Stimulated activated effector memory CD8-positive, alpha-beta T cell treated with anti-CD3 and anti-CD28 coated beads, Interleukin-12 subunit alpha, Interleukin-12 subunit beta, amount 100 ng/mL, for 72 hours (primary cell): ENCODE data around the gene TRIO.

Experiments
- ATAC-seq: fragments of 150-1000 bp; cut with Tn5 transposase; 2 replicates; pipeline ENCODE4 v1.10.0; 2021
- DNase-seq, 2 donors: peaks; one replicate each; pipeline ENCODE4 v3.0.0; 2021 to 2022; ENCODE audit warnings: low spot score in 2 of 2
- H3K27ac Mint-ChIP-seq: one replicate; pipeline ENCODE4 v1.8.0; 2022; ENCODE audit warnings: mild to moderate bottlenecking, mixed read lengths
- H3K36me3 Mint-ChIP-seq: one replicate; pipeline ENCODE4 v1.8.0; 2022; ENCODE audit warnings: mild to moderate bottlenecking, mixed read lengths
- H3K4me1 Mint-ChIP-seq: one replicate; pipeline ENCODE4 v1.8.0; 2022; ENCODE audit warnings: mixed read lengths
- H3K4me3 Mint-ChIP-seq: one replicate; pipeline ENCODE4 v1.8.0; 2022; ENCODE audit warnings: mild to moderate bottlenecking, mixed read lengths
- H3K9me3 Mint-ChIP-seq: one replicate; pipeline ENCODE4 v1.8.0; 2022; ENCODE audit warnings: mixed read lengths

Gene TRIO

DNA sequence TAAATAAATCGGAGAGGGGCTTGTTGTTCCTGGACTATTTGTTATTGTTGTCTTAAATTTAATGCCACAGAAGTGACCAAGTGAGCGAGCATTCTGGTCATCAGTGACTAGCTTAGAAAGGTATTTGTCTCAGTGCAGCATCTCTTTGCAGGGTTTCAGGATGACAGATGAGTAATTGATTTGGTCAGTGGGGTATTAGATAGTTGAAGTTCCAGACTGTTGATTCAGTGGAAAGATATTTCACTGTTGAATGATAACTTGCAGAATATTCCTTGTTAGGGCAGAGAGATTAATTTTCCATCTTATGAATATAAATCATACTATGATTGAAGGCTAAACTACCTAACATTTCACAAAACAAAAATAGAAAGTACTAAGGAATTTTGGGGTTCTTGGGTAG, 122.4 kb downstream of the TRIO start:
- H3K4me3 Mint-ChIP-seq = no peak overlapping the region
- no peak for DNase-seq
- peaks cover 12% of the 10 kb centered on the region for H3K4me1 Mint-ChIP-seq
- no peaks in the 10 kb centered on the region for H3K36me3 Mint-ChIP-seq
- H3K27ac Mint-ChIP-seq = no peak overlapping the region
- no peak for ATAC-seq
- no peaks in the 10 kb centered on the region for H3K9me3 Mint-ChIP-seq

DNA sequence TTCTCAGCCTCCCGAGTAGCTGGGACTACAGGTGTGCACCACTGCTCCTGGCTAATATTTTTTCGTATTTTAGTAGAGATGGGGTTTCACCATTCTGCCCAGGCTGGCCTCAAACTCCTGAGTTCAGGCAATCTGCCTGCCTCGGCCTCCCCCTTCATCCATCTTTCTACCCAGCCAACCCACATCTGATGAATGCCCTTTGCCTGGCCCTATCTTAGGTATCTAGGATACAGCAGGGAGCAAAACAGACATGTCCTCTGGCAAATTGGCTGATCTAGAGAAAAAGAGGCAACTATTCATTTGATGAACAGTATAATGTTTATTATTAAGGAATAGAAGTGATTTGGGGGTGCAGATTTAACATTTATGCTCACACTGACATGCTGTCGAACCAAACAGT, 123.0 kb downstream of the TRIO start:
- DNase-seq = no peak
- no peak for ATAC-seq
- no peaks in the 10 kb centered on the region for H3K36me3 Mint-ChIP-seq
- H3K4me3 Mint-ChIP-seq = no peak overlapping the region
- H3K27ac Mint-ChIP-seq = no peak overlapping the region
- H3K4me1 Mint-ChIP-seq = peaks cover 12% of the 10 kb centered on the region
- no peaks in the 10 kb centered on the region for H3K9me3 Mint-ChIP-seq

DNA sequence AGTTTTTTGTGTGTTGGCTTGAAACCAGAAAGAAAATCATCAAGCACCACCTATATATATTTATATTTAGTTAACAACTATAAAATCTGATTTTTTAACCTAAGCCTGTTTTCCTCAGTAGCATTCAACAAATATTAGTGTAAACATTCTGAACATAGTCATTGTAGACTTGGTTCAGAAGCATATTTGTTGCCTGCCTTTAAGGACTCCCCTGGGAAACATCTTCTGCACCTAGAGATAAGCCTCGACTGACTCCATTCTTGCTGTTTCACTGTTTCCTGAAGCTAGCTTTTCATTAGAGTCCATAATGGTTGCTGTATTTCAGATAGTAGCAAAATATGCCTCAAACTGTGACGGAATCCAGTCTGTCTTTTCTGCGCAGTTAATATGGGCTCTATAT, 123.5 kb downstream of the TRIO start:
- DNase-seq = no peak
- no peak overlapping the region for H3K27ac Mint-ChIP-seq
- H3K4me1 Mint-ChIP-seq = peaks cover 12% of the 10 kb centered on the region

DNA sequence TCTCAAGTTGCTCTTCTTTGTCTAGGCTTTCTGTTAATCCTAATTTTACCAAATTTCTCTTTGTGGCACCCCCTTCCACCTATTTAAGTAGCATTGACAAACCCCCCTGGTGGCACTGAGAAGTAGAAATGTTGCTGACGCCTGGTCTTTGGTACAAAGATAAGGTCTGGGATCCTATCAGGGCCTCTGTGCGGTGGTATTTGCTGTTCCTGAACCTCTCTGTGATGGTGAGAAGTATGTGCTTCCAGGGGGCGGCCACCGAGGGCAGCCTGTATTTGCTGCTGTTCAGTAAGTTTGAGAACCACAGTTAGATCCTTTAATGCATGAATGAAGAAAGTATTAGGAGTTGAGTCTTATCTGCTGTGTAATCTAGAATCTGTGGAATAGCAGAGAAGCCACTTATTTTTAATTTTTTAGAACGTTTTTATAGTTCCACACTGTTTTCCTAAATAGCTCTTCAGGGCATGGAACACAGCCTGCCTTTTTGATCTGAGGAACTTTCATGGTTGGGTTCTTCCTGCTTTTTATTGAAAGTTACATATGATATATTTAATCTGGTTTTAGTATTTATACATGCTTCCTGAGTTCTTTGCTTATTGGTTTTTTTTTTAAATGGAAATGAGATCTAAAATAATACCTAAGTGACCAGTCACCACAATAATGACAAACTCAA, 124.2 kb downstream of the TRIO start:
- Mint-ChIP-seq H3K36me3 (no peaks in the 10 kb centered on the region), H3K27ac (no peak overlapping the region), H3K9me3 (no peaks in the 10 kb centered on the region), H3K4me3 (no peak overlapping the region), H3K4me1 (peaks cover 12% of the 10 kb centered on the region)
- no peak for ATAC-seq
- DNase-seq = no peak

More for the DNA sequence above, 123.5 kb downstream of the TRIO start:
- Mint-ChIP-seq H3K36me3 (no peaks in the 10 kb centered on the region), H3K9me3 (no peaks in the 10 kb centered on the region), H3K4me3 (no peak overlapping the region)
- no peak for ATAC-seq

DNA sequence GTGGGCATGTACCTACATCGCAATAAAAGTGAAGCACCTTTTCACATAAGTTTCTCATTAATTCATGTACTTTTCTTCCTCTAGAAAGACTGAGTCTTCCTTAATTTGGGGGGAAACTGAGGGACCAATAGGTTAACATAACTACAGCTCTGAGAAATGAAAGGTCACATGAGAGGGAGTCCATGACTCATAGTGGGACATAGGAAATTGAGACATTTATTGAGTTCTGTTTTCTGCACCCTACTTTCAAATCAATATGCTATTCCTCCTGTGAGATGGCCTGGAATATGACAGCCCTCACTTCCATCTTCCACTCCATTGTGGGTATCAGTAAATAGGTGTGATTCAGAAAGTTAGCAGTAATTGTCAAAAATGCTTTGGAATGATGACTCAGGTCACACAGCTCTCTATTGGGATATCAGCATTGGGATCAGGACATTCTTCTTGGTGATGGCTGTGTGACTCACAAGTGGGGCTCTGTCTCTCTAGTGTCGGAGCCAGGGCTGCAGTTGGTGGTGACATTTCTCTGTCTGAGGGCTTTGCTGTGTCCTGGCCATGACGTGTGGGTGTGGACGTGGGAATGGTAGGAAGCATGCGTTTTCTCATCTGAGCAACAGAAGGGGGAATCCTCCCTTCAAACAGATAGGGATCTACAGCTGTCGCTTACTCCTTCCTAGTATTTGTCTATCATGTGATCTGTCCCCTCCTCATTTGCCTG, 125.0 kb downstream of the TRIO start:
- no peak for DNase-seq
- no peak for ATAC-seq
- H3K36me3 Mint-ChIP-seq = no peaks in the 10 kb centered on the region
- peaks cover 12% of the 10 kb centered on the region for H3K4me1 Mint-ChIP-seq
- no peak overlapping the region for H3K27ac Mint-ChIP-seq
- no peaks in the 10 kb centered on the region for H3K9me3 Mint-ChIP-seq
- no peak overlapping the region for H3K4me3 Mint-ChIP-seq

DNA sequence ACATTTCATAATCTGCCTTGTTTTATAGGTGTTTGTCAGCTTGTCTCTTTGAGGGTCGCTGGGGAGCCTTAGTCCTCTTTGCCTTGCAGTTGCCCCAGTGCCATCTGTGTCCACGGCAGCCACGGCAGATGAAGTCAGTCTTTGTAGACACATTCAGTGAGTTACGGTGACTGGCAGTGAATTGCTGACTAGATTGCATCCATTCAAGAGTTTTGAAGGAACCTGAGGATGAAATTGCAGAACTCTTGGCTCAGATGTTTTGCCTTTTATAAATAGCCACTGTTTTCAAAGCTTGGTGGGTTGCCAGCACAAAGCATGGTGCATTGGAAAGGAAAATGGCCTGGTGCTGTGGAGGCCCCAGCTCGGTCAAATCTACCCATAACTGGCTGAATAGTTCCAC, 125.6 kb downstream of the TRIO start:
- ATAC-seq (no peak), DNase-seq (no peak)
- H3K27ac Mint-ChIP-seq = no peak overlapping the region

DNA sequence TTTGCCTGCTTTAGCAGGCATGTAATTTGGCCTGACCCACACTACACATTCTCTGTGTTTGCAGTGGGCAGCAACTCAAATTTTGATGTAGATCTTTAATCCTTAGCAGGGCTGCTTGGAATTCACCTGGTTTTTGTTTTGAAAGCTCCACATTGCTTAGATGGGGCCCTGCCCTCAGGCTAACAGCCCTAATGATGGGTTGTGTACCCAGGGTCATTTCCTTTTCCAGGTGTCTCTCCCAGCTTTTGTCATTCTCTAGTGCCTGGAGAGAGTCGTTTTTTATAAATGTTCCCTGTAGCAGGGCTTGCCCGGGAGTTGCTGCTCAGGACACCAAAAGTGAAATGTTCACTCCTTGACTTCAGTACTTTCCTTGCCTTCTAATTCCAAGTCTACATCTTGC, 126.3 kb downstream of the TRIO start:
- no peak overlapping the region for H3K4me3 Mint-ChIP-seq

More for the DNA sequence above, 125.6 kb downstream of the TRIO start:
- Mint-ChIP-seq H3K4me1 (peaks cover 12% of the 10 kb centered on the region), H3K9me3 (no peaks in the 10 kb centered on the region), H3K36me3 (no peaks in the 10 kb centered on the region), H3K4me3 (no peak overlapping the region)

DNA sequence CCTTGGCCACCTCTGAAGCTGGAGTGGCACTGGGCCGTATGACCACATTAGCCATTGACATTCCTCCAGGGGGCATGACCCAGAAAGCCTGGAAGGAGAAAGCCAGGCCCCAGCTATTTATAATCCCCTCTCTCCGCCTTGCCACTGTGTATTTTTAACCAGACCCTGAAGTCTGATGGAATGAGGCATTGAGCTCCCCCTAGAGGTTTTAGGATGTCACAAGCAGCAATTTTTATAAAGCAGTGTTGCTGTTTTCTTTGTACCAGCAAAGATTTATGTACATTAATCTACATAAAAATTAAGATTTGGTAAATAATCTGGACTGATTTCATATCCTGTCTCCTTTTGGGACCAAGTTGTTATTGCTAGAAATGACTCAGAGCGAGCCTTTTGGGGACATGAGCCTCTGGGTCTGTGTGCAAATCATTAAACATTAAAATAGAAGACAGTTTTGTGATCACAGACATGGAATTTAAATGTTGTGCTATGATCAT, 127.1 kb downstream of the TRIO start:
- DNase-seq (no peak), ATAC-seq (no peak)
- Mint-ChIP-seq H3K4me1 (peaks cover 6% of the 10 kb centered on the region), H3K4me3 (no peak overlapping the region), H3K27ac (no peak overlapping the region), H3K9me3 (no peaks in the 10 kb centered on the region), H3K36me3 (no peaks in the 10 kb centered on the region)

More for the DNA sequence above, 126.3 kb downstream of the TRIO start:
- DNase-seq = no peak
- no peaks in the 10 kb centered on the region for H3K9me3 Mint-ChIP-seq
- H3K36me3 Mint-ChIP-seq = no peaks in the 10 kb centered on the region
- no peak overlapping the region for H3K27ac Mint-ChIP-seq
- ATAC-seq = no peak
- H3K4me1 Mint-ChIP-seq = peaks cover 12% of the 10 kb centered on the region

DNA sequence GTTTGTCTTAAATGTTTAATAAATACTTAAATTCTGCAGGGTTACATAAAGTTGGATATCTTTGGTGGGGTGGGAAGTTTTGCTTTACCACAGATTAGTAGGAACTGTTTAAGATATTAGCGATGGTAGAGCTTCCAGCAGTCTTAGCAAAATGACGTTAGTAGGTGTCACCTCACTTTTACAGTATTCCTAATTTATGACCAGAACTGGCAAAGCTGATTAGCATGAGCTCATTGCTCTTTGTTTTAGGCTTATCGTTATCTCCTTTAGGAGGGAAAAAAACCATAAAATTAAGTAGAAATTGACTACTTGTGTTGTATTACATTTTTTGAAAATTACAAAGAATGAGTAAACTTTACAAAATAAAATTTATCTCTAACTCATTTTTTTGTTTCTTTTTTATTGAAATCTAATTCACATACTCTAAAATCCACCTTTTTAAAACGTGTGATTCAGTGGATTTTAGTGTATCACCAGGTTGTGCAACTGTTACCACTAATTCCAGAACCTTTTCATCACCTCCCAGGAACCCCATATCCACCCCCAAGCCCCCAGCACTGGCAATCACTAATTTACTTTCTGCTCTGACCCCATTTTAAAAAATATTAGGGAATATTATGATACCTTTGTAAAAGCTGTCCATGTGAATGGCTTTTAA, 129.5 kb downstream of the TRIO start:
- DNase-seq (no peak), ATAC-seq (no peak)
- Mint-ChIP-seq H3K4me1 (peaks cover 6% of the 10 kb centered on the region), H3K27ac (no peak overlapping the region), H3K4me3 (no peak overlapping the region), H3K36me3 (no peaks in the 10 kb centered on the region), H3K9me3 (no peaks in the 10 kb centered on the region)

DNA sequence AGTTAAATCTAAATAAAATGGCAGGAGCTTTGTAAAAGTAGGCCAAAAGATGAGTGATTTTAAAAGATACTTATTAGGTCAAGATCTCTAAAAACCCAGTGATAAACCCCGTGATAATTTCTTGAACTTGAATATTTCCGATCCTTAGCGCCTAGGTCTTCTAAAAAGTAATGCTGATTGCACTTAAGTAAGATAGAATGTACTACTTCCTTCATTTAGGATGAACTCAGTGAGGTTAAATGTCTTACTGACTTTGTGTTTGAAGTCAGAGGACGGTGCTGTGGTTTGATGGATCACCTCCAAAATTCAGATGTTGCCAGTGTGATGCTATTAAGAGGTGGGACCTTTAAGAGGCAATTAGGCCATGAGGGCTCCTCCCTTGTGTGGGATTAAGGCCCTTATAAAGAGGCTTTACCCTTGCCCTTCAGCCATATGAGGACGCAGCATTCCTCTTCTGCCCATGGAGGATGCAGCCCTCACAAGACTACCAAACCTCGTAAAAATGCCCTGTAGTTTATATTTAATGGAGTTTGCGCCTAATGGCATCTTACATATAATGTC, 130.1 kb downstream of the TRIO start:
- Mint-ChIP-seq H3K27ac (no peak overlapping the region), H3K4me3 (no peak overlapping the region), H3K9me3 (no peaks in the 10 kb centered on the region), H3K36me3 (no peaks in the 10 kb centered on the region), H3K4me1 (peaks cover 3% of the 10 kb centered on the region)
- DNase-seq = no peak
- no peak for ATAC-seq

DNA sequence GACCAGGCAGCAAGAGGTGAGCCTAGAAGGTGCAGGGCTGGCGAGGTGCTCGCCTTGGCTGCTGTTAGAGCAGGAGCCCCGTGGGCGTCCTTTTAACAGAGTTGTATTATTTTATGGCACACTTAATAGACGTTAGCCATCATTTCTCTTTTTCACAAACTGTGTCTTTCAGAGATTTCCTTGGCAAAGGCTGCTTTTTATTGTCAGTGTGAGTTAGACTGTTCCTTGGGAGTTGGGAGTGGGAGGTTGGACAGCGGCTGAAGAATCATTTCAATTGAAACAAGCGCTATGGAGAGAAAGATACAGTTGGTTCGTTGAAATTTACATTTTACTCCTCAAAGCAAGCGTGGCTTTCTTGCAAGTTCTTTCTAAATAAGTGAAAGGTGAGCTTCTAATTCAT, 133.2 kb downstream of the TRIO start:
- no peaks in the 10 kb centered on the region for H3K36me3 Mint-ChIP-seq
- H3K4me1 Mint-ChIP-seq = no peaks in the 10 kb centered on the region
- DNase-seq (no peak), ATAC-seq (no peak)
- H3K9me3 Mint-ChIP-seq = no peaks in the 10 kb centered on the region
- H3K4me3 Mint-ChIP-seq = no peak overlapping the region
- no peak overlapping the region for H3K27ac Mint-ChIP-seq

DNA sequence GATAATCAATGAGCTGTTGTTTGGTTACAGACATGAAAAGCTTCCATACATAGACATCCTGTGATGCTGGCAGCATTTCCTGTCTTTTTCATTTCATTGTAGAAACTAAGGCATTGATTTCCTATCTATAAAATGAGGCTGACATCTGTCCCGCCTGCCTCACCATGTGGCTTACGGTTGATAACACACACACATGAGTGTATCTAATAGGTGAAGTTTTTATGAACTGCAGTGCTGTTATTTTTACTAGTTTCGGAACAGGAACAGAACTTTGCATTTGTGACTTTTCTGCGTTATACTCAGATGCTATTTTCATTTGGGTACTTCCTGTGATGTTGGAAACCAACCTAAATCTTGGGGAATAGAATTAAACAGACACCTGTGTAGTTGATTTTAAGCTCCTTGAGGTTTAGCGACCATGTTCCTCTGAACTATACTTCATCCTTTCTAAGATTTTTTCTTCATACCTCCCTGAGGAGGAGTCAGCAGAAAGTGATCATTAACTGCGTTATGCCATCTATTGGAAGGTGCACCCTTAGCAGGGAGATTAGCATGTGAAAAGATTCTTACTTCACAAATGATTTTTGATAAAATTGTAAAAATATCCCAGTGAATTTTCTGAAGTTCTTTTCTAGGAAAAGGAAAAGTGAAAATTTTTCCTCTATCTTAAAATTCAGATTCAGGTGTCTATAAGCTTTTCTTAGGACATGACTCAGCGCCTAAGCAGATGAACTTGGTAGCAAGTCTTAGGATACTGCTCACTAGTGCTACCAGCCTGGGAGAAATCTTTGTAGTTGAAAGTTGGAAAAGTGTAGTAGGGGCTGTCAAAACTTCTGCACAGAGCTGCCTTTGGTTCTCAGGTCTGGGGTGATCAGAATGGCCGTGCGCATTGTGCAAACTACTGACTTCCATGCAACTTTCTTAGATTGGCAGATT, 134.5 kb downstream of the TRIO start:
- H3K4me3 Mint-ChIP-seq = no peak overlapping the region
- H3K4me1 Mint-ChIP-seq = no peaks in the 10 kb centered on the region
- ATAC-seq (no peak), DNase-seq (no peak)
- H3K9me3 Mint-ChIP-seq = no peaks in the 10 kb centered on the region
- no peaks in the 10 kb centered on the region for H3K36me3 Mint-ChIP-seq
- no peak overlapping the region for H3K27ac Mint-ChIP-seq

DNA sequence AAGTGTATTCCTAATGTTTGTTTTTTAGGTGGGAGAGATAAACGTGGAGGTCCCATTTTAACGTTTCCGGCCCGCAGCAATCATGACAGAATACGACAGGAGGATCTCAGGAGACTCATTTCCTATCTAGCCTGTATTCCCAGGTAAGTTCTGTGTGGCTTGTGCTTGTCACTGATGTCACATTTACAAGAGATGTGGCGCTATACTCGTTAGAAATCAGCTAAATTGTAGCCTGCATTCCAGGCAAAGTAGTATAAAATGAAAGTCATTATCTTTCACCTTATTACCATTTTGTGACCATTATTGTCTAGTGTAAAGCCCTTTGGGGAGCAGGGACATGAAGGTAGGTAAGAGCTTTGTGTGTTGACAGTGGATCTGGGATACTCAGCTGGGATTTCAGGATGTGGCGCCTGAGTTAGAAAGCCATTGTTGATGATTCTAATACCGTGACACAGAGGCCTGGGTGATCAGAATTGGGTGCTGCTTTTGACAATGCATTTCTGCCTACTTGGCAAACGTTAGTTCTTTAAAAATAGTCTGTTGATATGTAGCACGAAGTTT, 137.2 kb downstream of the TRIO start:
- no peak overlapping the region for H3K27ac Mint-ChIP-seq
- DNase-seq = no peak
- H3K36me3 Mint-ChIP-seq = no peaks in the 10 kb centered on the region
- no peaks in the 10 kb centered on the region for H3K4me1 Mint-ChIP-seq
- H3K4me3 Mint-ChIP-seq = no peak overlapping the region
- no peaks in the 10 kb centered on the region for H3K9me3 Mint-ChIP-seq
- ATAC-seq = no peak

DNA sequence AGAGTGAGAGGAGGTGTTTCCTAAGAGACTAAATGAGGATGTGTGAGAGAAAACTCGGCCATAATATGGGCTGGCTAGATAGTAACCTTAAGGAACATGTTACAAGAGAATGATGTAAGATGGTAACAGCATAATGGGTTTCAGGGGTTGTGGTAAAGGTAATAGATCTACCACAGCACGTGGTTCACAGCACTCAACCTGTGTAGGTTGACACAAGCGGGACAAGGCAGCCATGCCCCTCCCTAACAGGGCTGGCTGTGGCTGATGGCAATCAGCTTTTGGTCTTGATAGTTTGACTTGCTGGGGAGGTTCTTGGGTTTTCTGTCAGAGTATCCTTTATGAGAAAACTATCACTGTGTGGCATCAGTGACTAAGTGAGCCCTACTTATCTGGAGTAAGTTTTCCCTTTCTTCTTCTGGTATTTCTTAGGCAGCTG, 138.6 kb downstream of the TRIO start:
- Mint-ChIP-seq H3K9me3 (no peaks in the 10 kb centered on the region), H3K4me1 (no peaks in the 10 kb centered on the region), H3K4me3 (no peak overlapping the region), H3K27ac (no peak overlapping the region), H3K36me3 (no peaks in the 10 kb centered on the region)
- DNase-seq (no peak), ATAC-seq (peak; percentile 77)
